Liver (tissue), 9 donors: ENCODE results near the gene PTGDR. TPM values are rescaled to one million over a fixed set of nuclear protein-coding genes. Genes with fewer than 3 reads are reported as not detected.

ENCODE experiments used
- DNase-seq: peaks from one replicate; pipeline ENCODE4 v3.0.0-alpha.2; 2017; ENCODE audit warnings: low spot score
- H3K27ac ChIP-seq, 2 donors: one replicate each; pipeline ENCODE4 v1.7.0; 2013; ENCODE audit warnings: inconsistent platforms in 2 of 2, low read length in 2 of 2, control low read depth in 1 of 2, low read depth in 1 of 2, mild to moderate bottlenecking in 1 of 2
- H3K27me3 ChIP-seq, 4 donors: one replicate each; pipeline versions ENCODE4 v1.6.1 to v1.7.0; 2013; ENCODE audit warnings: low read length in 3 of 4, inconsistent platforms in 1 of 4, mild to moderate bottlenecking in 1 of 4, moderate library complexity in 1 of 4; ENCODE audit not compliant: control insufficient read depth in 4 of 4, insufficient read depth in 4 of 4
- H3K36me3 ChIP-seq, 4 donors: one replicate each; pipeline versions ENCODE4 v1.6.1 to v1.7.0; 2013; ENCODE audit warnings: low read length in 3 of 4, mild to moderate bottlenecking in 3 of 4, low read depth in 1 of 4, moderate library complexity in 1 of 4; ENCODE audit not compliant: control insufficient read depth in 4 of 4, insufficient read depth in 3 of 4
- H3K4me1 ChIP-seq, 4 donors: one replicate each; pipeline versions ENCODE4 v1.6.1 to v1.7.0; 2013; ENCODE audit warnings: low read length in 3 of 4, mild to moderate bottlenecking in 3 of 4, moderate library complexity in 1 of 4; ENCODE audit not compliant: control insufficient read depth in 4 of 4, insufficient read depth in 4 of 4
- H3K4me3 ChIP-seq, 3 donors: one replicate each; pipeline versions ENCODE4 v1.6.1 to v1.7.0; 2013; ENCODE audit warnings: low read length in 3 of 3, control low read depth in 1 of 3, low read depth in 1 of 3, mild to moderate bottlenecking in 1 of 3
- H3K9ac ChIP-seq, 2 donors: one replicate each; pipeline ENCODE4 v1.7.0; 2013; ENCODE audit warnings: low read length in 2 of 2, mild to moderate bottlenecking in 2 of 2, moderate library complexity in 2 of 2, control low read depth in 1 of 2, low read depth in 1 of 2
- H3K9me3 ChIP-seq, 4 donors: one replicate each; pipeline versions ENCODE4 v1.6.1 to v1.7.0; 2013; ENCODE audit warnings: low read length in 3 of 4; ENCODE audit not compliant: control insufficient read depth in 4 of 4
- ATF3 ChIP-seq: IDR thresholded peaks from 2 replicates; pipeline ENCODE4 v1.6.1; 2016; ENCODE audit warnings: antibody characterized with exemption
- CTCF ChIP-seq: fragments of 150-350 bp; IDR thresholded peaks from 2 replicates; pipeline ENCODE4 v1.5.1; 2017; ENCODE audit warnings: improper control_type of control experiment, low read depth, low read length; ENCODE audit not compliant: missing input control
- EGR1 ChIP-seq, 2 donors: IDR thresholded peaks; 2 replicates each; pipeline ENCODE4 v1.6.1; 2016 to 2018; ENCODE audit warnings: antibody characterized with exemption in 2 of 2, low read depth in 2 of 2
- FOXA1 ChIP-seq: IDR thresholded peaks from 2 replicates; pipeline ENCODE4 v1.6.1; 2016; ENCODE audit warnings: antibody characterized with exemption
- FOXA2 ChIP-seq: IDR thresholded peaks from 2 replicates; pipeline ENCODE4 v1.6.1; 2016; ENCODE audit warnings: antibody characterized with exemption
- GABPA ChIP-seq, 2 donors: IDR thresholded peaks in 1 of 2; conservative IDR thresholded peaks in 1 of 2; 2 replicates each; pipeline ENCODE4 v1.6.1; 2016; ENCODE audit warnings: antibody characterized with exemption in 2 of 2, mild to moderate bottlenecking in 1 of 2, moderate library complexity in 1 of 2
- HNF4A ChIP-seq, 2 donors: conservative IDR thresholded peaks; 2 replicates each; pipeline ENCODE4 v1.6.1; 2016; ENCODE audit warnings: antibody characterized with exemption in 2 of 2, mild to moderate bottlenecking in 2 of 2
- HNF4G ChIP-seq: IDR thresholded peaks from 2 replicates; pipeline ENCODE4 v1.6.1; 2016; ENCODE audit warnings: antibody characterized with exemption
- JUND ChIP-seq, 2 donors: IDR thresholded peaks; 2 replicates each; pipeline ENCODE4 v1.6.1; 2016; ENCODE audit warnings: antibody characterized with exemption in 2 of 2
- MAX ChIP-seq: IDR thresholded peaks from 2 replicates; pipeline ENCODE4 v1.6.1; 2016; ENCODE audit warnings: antibody characterized with exemption
- NR2F2 ChIP-seq: IDR thresholded peaks from 2 replicates; pipeline ENCODE4 v1.6.1; 2016; ENCODE audit warnings: antibody characterized with exemption
- RAD21 ChIP-seq, 2 donors: IDR thresholded peaks; 2 replicates each; pipeline ENCODE4 v1.6.1; 2016; ENCODE audit warnings: antibody characterized with exemption in 2 of 2, mild to moderate bottlenecking in 2 of 2
- REST ChIP-seq: IDR thresholded peaks from 2 replicates; pipeline ENCODE4 v1.6.1; 2016; ENCODE audit warnings: antibody characterized with exemption, mild to moderate bottlenecking
- SP1 ChIP-seq: IDR thresholded peaks from 2 replicates; pipeline ENCODE4 v1.6.1; 2018; ENCODE audit warnings: antibody characterized with exemption, mild to moderate bottlenecking
- TAF1 ChIP-seq: conservative IDR thresholded peaks from 2 replicates; pipeline ENCODE4 v1.6.1; 2016; ENCODE audit warnings: antibody characterized with exemption, mild to moderate bottlenecking
- YY1 ChIP-seq: IDR thresholded peaks from 2 replicates; pipeline ENCODE4 v1.6.1; 2016; ENCODE audit warnings: antibody characterized with exemption, mild to moderate bottlenecking
- ZBTB33 ChIP-seq: IDR thresholded peaks from 2 replicates; pipeline ENCODE4 v1.6.1; 2016; ENCODE audit warnings: antibody characterized with exemption
- WGBS: extraction: QIAGEN DNeasy Blood & Tissue Kit; methylation state at CpG from one replicate; pipeline ENCODE4 v1.1.7; 2013; 5-methylcytosine and 5-hydroxymethylcytosine counted together
- polyA plus RNA-seq, 2 donors: library from polyadenylated mRNA; stranded (reverse) in 1 of 2; unstranded in 1 of 2; fragments of 200-250 nt in 1 of 2; fragments of >200 nt in 1 of 2; fragmentation: Nextera tagmentation in 1 of 2; extraction: Ambion mirVana in 1 of 2; gene quantifications; one replicate each; pipeline versions ENCODE4 v1.2.1 to v1.2.3, GENCODE V29; 2013 to 2015
- total RNA-seq, 2 donors: library from RNA; depleted of rRNA; stranded (reverse); fragments of >200 nt; gene quantifications; one replicate each; pipeline ENCODE4 v1.2.3, GENCODE V29; 2014
- donor health status: healthy.
- donor health status: healthy.
- donor health status: healthy.
- donor health status: healthy.
- donor health status: healthy.

The PTGDR gene
- total and polyA plus RNA-seq, 4 donors = 0.14 to 1.4 (median 0.44) TPM

GRCh38 chr14:52251724-52252123 is 15.8 kb upstream of the PTGDR start:
- H3K4me1 ChIP-seq = no peaks in the 10 kb centered on the region
- DNase-seq = no peak
- 67% methylated on average over 1 of the region's 1 CpG for WGBS
- peaks cover 0 to 3% (median 1%) of the 10 kb centered on the region in 4 donors for H3K9me3 ChIP-seq
- H3K4me3 ChIP-seq = no peak overlapping the region
- no peak overlapping the region for H3K27ac ChIP-seq
- H3K36me3 ChIP-seq = peaks cover 0 to 2% (median 0%) of the 10 kb centered on the region in 4 donors
- H3K9ac ChIP-seq = no peak overlapping the region
- TF ChIP-seq FOXA1 (no peak), TAF1 (no peak)
- H3K27me3 ChIP-seq = peaks cover 0 to 4% (median 1%) of the 10 kb centered on the region in 4 donors

GRCh38 chr14:52253503-52253902 is 14.0 kb upstream of the PTGDR start:
- no peaks in the 10 kb centered on the region for H3K4me1 ChIP-seq
- no peak overlapping the region for H3K4me3 ChIP-seq
- peaks cover 0 to 2% (median 1%) of the 10 kb centered on the region in 4 donors for H3K27me3 ChIP-seq
- peaks cover 0 to 2% (median 0%) of the 10 kb centered on the region in 4 donors for H3K36me3 ChIP-seq
- no peak for TF ChIP-seq GABPA (IDR thresholded peaks at IDR 0.05 in 1 of 2, conservative IDR thresholded peaks at IDR 0.05 in 1 of 2)
- no peak for TF ChIP-seq EGR1 (IDR thresholded peaks at IDR 0.05; ENCODE audit: low read depth in 2 of 2)
- no peak for TF ChIP-seq YY1
- no peak for TF ChIP-seq HNF4A (conservative IDR thresholded peaks at IDR 0.05)
- TF ChIP-seq FOXA2 = no peak
- TF ChIP-seq CTCF = no peak
- no peak for TF ChIP-seq ATF3
- no peak for TF ChIP-seq TAF1
- no peak for TF ChIP-seq FOXA1
- TF ChIP-seq MAX = no peak
- TF ChIP-seq REST = no peak
- TF ChIP-seq NR2F2 = no peak
- TF ChIP-seq HNF4G = no peak
- no peak for TF ChIP-seq RAD21 (IDR thresholded peaks at IDR 0.05)
- no peak for TF ChIP-seq SP1
- no peak for TF ChIP-seq ZBTB33
- TF ChIP-seq JUND (IDR thresholded peaks at IDR 0.05) = no peak
- no peak overlapping the region for H3K27ac ChIP-seq
- no peak for DNase-seq
- no peak overlapping the region for H3K9ac ChIP-seq
- WGBS = 36% methylated on average over 3 of the region's 3 CpGs
- no peaks in the 10 kb centered on the region for H3K9me3 ChIP-seq
